ENCODE measurements around the gene TRPM6. TPM values are rescaled to one million over a fixed set of nuclear protein-coding genes. Genes with fewer than 3 reads are reported as not detected.

Gene TRPM6
- total RNA-seq, 2 experiments from 2014 or later: not detected

DNA sequence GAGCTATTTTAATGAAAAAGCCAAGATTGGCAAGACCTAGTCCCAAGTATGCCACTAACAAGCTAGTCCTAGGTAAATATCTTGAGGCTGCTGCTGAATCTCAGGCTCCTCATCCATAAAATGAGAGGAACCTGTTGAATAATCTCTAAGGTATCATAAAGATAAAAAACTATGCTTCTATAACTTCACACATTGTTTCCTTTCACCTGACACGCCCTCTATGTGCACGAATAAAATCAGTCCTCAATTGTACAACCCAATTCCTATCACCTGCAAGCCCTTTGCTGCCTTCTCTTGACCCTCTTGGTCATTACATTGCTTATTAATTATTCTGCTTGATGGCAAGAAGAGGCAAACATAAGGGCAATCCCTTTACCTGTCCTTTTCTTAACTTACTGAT is 69.9 kb downstream of the TRPM6 start:
- no TSS peak for BruUV-seq (replicated peaks)
- TF ChIP-seq EZH2phosphoT487 (IDR thresholded peaks at IDR 0.05; ENCODE audit: borderline replicate concordance, low read depth, low read length): no peak
- TF ChIP-seq, protein P1, sequence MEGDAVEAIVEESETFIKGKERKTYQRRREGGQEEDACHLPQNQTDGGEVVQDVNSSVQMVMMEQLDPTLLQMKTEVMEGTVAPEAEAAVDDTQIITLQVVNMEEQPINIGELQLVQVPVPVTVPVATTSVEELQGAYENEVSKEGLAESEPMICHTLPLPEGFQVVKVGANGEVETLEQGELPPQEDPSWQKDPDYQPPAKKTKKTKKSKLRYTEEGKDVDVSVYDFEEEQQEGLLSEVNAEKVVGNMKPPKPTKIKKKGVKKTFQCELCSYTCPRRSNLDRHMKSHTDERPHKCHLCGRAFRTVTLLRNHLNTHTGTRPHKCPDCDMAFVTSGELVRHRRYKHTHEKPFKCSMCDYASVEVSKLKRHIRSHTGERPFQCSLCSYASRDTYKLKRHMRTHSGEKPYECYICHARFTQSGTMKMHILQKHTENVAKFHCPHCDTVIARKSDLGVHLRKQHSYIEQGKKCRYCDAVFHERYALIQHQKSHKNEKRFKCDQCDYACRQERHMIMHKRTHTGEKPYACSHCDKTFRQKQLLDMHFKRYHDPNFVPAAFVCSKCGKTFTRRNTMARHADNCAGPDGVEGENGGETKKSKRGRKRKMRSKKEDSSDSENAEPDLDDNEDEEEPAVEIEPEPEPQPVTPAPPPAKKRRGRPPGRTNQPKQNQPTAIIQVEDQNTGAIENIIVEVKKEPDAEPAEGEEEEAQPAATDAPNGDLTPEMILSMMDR (conservative IDR thresholded peaks at IDR 0.05; ENCODE audit: low read length): no peak
- no peak overlapping the region for H3K27ac ChIP-seq (ENCODE audit: low read depth, low read length, poor library complexity, severe bottlenecking)
- intact Hi-C loops (cut with micrococcal nuclease; ENCODE audit: unreplicated experiment): no loop called here
- H3K9me2 ChIP-seq (ENCODE audit: insufficient read depth, low read length): no peaks in the 10 kb centered on the region
- H3K4me1 ChIP-seq (ENCODE audit: insufficient read depth, low read length, poor library complexity, severe bottlenecking): no peaks in the 10 kb centered on the region
- no peak for DNase-seq (ENCODE audit: low spot score)
- H3K4me2 ChIP-seq (ENCODE audit: low read length): no peak overlapping the region
- H2AFZ ChIP-seq (ENCODE audit: low read length): no peak overlapping the region
- H3K79me2 ChIP-seq (ENCODE audit: insufficient read depth, low read depth, low read length): no peaks in the 10 kb centered on the region
- no peak overlapping the region for H3K4me3 ChIP-seq (ENCODE audit: low read depth, low read length, poor library complexity, severe bottlenecking)
- POLR2A ChIA-PET: no interaction called here
- no peaks in the 10 kb centered on the region for H3K9me3 ChIP-seq (ENCODE audit: low read length)
- CTCF ChIA-PET (ENCODE audit: unreplicated experiment): no interaction called here
- H3K36me3 ChIP-seq (ENCODE audit: insufficient read depth, low read length): no peaks in the 10 kb centered on the region
- no peaks in the 10 kb centered on the region for H4K20me1 ChIP-seq (ENCODE audit: insufficient read depth, low read length)

DNA sequence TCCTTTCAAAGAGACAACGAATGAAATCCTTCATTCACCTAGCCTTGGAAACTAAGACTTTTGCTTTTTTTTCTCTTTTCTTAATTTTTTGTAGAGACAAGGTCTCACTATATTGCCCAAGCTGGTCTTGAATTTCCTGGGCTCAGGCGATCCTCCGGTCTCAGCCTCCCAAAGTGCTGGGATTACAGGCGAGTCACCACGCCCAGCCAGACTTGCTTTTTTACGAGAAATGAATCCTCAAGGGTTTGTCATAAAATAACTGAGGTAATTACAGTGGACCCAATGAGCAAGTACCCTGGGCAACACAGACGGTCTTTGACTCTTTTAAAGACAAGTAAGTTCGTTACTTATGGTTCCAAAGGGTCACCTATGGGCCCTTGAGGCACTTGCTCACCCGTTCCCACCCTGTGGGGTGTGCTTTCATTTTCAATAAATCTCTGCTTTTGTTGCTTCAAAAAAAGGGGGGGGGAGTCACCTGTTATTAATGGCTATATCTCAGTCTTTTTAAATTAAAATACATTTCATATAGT is 70.4 kb downstream of the TRPM6 start:
- Histone ChIP-seq H3K9me2 (ENCODE audit: insufficient read depth, low read length) (no peaks in the 10 kb centered on the region), H3K79me2 (ENCODE audit: insufficient read depth, low read depth, low read length) (no peaks in the 10 kb centered on the region), H3K4me1 (ENCODE audit: insufficient read depth, low read length, poor library complexity, severe bottlenecking) (no peaks in the 10 kb centered on the region), H4K20me1 (ENCODE audit: insufficient read depth, low read length) (no peaks in the 10 kb centered on the region), H3K9me3 (ENCODE audit: low read length) (no peaks in the 10 kb centered on the region), H2AFZ (ENCODE audit: low read length) (no peak overlapping the region), H3K27ac (ENCODE audit: low read depth, low read length, poor library complexity, severe bottlenecking) (no peak overlapping the region), H3K36me3 (ENCODE audit: insufficient read depth, low read length) (no peaks in the 10 kb centered on the region), H3K4me2 (ENCODE audit: low read length) (no peak overlapping the region), H3K4me3 (ENCODE audit: low read depth, low read length, poor library complexity, severe bottlenecking) (no peak overlapping the region)
- intact Hi-C loops (cut with micrococcal nuclease; ENCODE audit: unreplicated experiment): no loop called here
- no peak for DNase-seq (ENCODE audit: low spot score)
- CTCF ChIA-PET (ENCODE audit: unreplicated experiment): no interaction called here
- TF ChIP-seq, protein P1 (conservative IDR thresholded peaks at IDR 0.05; ENCODE audit: low read length): no peak
- no peak for TF ChIP-seq EZH2phosphoT487 (IDR thresholded peaks at IDR 0.05; ENCODE audit: borderline replicate concordance, low read depth, low read length)
- BruUV-seq (replicated peaks): no TSS peak
- POLR2A ChIA-PET: no interaction called here

DNA sequence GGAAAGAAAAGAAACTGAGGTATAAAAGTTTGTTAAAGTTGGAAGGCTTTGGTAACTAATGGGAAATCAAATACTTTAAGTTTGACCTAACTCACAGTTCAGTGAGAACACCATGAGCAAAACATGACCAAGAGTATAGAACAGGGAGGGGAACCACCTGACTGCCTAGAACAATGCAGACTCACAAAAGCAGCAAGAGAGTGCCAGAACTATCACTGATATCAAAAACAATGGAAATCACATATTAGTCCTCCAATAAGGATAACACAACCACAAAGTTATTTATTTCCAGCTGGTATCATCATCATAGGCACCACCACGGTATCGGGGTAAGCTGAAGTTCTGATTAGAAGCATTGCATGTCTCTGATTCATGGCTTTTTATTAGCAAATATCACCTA is 77.5 kb downstream of the TRPM6 start:
- no peaks in the 10 kb centered on the region for H3K36me3 ChIP-seq (ENCODE audit: insufficient read depth, low read length)
- H4K20me1 ChIP-seq (ENCODE audit: insufficient read depth, low read length): no peaks in the 10 kb centered on the region
- BruUV-seq (replicated peaks): no TSS peak
- no peaks in the 10 kb centered on the region for H3K9me2 ChIP-seq (ENCODE audit: insufficient read depth, low read length)
- H2AFZ ChIP-seq (ENCODE audit: low read length): no peak overlapping the region
- no peaks in the 10 kb centered on the region for H3K79me2 ChIP-seq (ENCODE audit: insufficient read depth, low read depth, low read length)
- no peak for TF ChIP-seq EZH2phosphoT487 (IDR thresholded peaks at IDR 0.05; ENCODE audit: borderline replicate concordance, low read depth, low read length)
- TF ChIP-seq, protein P1 (conservative IDR thresholded peaks at IDR 0.05; ENCODE audit: low read length): no peak
- intact Hi-C loops (cut with micrococcal nuclease; ENCODE audit: unreplicated experiment): no loop called here
- no peak overlapping the region for H3K4me2 ChIP-seq (ENCODE audit: low read length)
- CTCF ChIA-PET (ENCODE audit: unreplicated experiment): no interaction called here
- no peak for DNase-seq (ENCODE audit: low spot score)
- no peak overlapping the region for H3K4me3 ChIP-seq (ENCODE audit: low read depth, low read length, poor library complexity, severe bottlenecking)
- no peak overlapping the region for H3K27ac ChIP-seq (ENCODE audit: low read depth, low read length, poor library complexity, severe bottlenecking)
- no peaks in the 10 kb centered on the region for H3K9me3 ChIP-seq (ENCODE audit: low read length)
- no peaks in the 10 kb centered on the region for H3K4me1 ChIP-seq (ENCODE audit: insufficient read depth, low read length, poor library complexity, severe bottlenecking)
- POLR2A ChIA-PET: interaction anchor here (0.6 kb wide), 2 partner anchors 144 to 240 kb away, joined by 3 read pairs; no protein-coding TSS in a partner anchor

All from OCI-LY7 (cell line).